KMS-11 (cell line): Measurements from ENCODE around the gene GTF2I.
"Not testable (repeated sequence)": the region's sequence is repeated elsewhere in the genome, so short reads cannot be mapped to it uniquely, and the experiment has no call there.

Experiments
- H2AFZ ChIP-seq: fragments of 200-600 bp; sonication (generic); 2 replicates; pipeline ENCODE4 v1.6.1; 2016; ENCODE audit warnings: antibody characterized with exemption, mixed run types, low read depth
- H3K27ac ChIP-seq: fragments of 200-600 bp; sonication (generic); 2 replicates; pipeline ENCODE4 v1.6.1; 2016; ENCODE audit warnings: mild to moderate bottlenecking, mixed run types
- H3K27me3 ChIP-seq: fragments of 200-600 bp; sonication (generic); 2 replicates; pipeline ENCODE4 v1.6.1; 2017; ENCODE audit warnings: mild to moderate bottlenecking, low read depth, mixed run types, moderate library complexity; ENCODE audit not compliant: insufficient read depth
- H3K36me3 ChIP-seq: fragments of 200-600 bp; sonication (generic); 2 replicates; pipeline ENCODE4 v1.6.1; 2017; ENCODE audit warnings: mild to moderate bottlenecking, mixed run types; ENCODE audit not compliant: insufficient read depth
- H3K4me1 ChIP-seq: fragments of 200-600 bp; sonication (generic); 2 replicates; pipeline ENCODE4 v1.6.1; 2016; ENCODE audit warnings: mild to moderate bottlenecking, low read depth, mixed run types; ENCODE audit not compliant: poor library complexity, severe bottlenecking
- H3K4me2 ChIP-seq: fragments of 200-600 bp; sonication (generic); 2 replicates; pipeline ENCODE4 v1.7.0; 2016; ENCODE audit warnings: mild to moderate bottlenecking, mixed run types
- H3K4me3 ChIP-seq: fragments of 200-600 bp; sonication (generic); IDR thresholded peaks from 2 replicates; pipeline ENCODE4 v1.6.1; 2017; ENCODE audit warnings: low read depth, low read length, mixed read lengths; ENCODE audit not compliant: insufficient read depth
- H3K79me2 ChIP-seq: fragments of 200-600 bp; sonication (generic); 2 replicates; pipeline ENCODE4 v1.6.1; 2016; ENCODE audit warnings: low read depth, mixed run types; ENCODE audit not compliant: insufficient read depth
- H3K9ac ChIP-seq: fragments of 200-600 bp; sonication (generic); 2 replicates; pipeline ENCODE4 v1.6.1; 2016; ENCODE audit warnings: mild to moderate bottlenecking, mixed run types
- H4K20me1 ChIP-seq: fragments of 200-600 bp; sonication (generic); 2 replicates; pipeline ENCODE4 v1.6.1; 2016; ENCODE audit warnings: mild to moderate bottlenecking, mixed run types; ENCODE audit not compliant: insufficient read depth
- TF ChIP-seq, protein P1 (sequence below): fragments of 200-600 bp; sonication (generic); conservative IDR thresholded peaks from 2 replicates; pipeline ENCODE4 v1.6.1; 2017; ENCODE audit warnings: low read depth, mild to moderate bottlenecking, antibody characterized with exemption, low read length, moderate library complexity, mixed read lengths

The GTF2I gene

GRCh38 chr7:74684473-74684872, 27.0 kb downstream of the GTF2I start:
- peaks cover 4% of the 10 kb centered on the region; the same call in 1 of the 2 replicates for H3K36me3 ChIP-seq
- TF ChIP-seq, protein P1, sequence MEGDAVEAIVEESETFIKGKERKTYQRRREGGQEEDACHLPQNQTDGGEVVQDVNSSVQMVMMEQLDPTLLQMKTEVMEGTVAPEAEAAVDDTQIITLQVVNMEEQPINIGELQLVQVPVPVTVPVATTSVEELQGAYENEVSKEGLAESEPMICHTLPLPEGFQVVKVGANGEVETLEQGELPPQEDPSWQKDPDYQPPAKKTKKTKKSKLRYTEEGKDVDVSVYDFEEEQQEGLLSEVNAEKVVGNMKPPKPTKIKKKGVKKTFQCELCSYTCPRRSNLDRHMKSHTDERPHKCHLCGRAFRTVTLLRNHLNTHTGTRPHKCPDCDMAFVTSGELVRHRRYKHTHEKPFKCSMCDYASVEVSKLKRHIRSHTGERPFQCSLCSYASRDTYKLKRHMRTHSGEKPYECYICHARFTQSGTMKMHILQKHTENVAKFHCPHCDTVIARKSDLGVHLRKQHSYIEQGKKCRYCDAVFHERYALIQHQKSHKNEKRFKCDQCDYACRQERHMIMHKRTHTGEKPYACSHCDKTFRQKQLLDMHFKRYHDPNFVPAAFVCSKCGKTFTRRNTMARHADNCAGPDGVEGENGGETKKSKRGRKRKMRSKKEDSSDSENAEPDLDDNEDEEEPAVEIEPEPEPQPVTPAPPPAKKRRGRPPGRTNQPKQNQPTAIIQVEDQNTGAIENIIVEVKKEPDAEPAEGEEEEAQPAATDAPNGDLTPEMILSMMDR: no peak
- H2AFZ ChIP-seq: no peak overlapping the region
- peaks cover 12% of the 10 kb centered on the region for H3K4me1 ChIP-seq
- peaks cover 16% of the 10 kb centered on the region for H4K20me1 ChIP-seq
- H3K27ac ChIP-seq: no peak overlapping the region
- no peaks in the 10 kb centered on the region for H3K27me3 ChIP-seq
- no peak overlapping the region for H3K4me3 ChIP-seq
- H3K9ac ChIP-seq: no peak overlapping the region
- H3K79me2 ChIP-seq: peaks cover 97% of the 10 kb centered on the region
- H3K4me2 ChIP-seq: no peak overlapping the region

DNA sequence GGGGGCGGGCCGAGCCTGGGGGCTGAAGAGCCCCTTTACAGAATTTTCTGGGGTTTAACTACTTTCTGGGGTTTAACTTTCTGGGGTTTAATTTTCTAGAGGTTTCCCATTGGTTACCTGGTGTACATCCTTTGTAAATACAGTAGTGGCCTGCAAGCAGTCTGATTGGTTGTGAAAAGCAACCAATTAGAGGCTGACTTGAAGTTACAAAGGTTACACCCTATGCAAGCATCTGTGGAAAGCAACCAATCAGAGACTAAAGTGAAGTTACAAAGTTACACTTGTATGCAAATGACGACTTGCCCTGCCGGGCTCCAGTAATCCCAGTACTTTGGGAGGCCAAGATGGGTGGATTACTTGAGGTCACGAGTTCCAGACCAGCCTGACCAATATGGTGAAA, 27.4 kb downstream of the GTF2I start:
- no peak overlapping the region for H2AFZ ChIP-seq
- H3K27ac ChIP-seq: no peak overlapping the region
- peaks cover 16% of the 10 kb centered on the region for H4K20me1 ChIP-seq
- H3K36me3 ChIP-seq: peaks cover 4% of the 10 kb centered on the region; the same call in 1 of the 2 replicates
- H3K4me1 ChIP-seq: peaks cover 12% of the 10 kb centered on the region
- TF ChIP-seq, protein P1: no peak
- no peak overlapping the region for H3K4me3 ChIP-seq
- no peaks in the 10 kb centered on the region for H3K27me3 ChIP-seq
- peaks cover 98% of the 10 kb centered on the region for H3K79me2 ChIP-seq
- no peak overlapping the region for H3K4me2 ChIP-seq
- no peak overlapping the region for H3K9ac ChIP-seq

DNA sequence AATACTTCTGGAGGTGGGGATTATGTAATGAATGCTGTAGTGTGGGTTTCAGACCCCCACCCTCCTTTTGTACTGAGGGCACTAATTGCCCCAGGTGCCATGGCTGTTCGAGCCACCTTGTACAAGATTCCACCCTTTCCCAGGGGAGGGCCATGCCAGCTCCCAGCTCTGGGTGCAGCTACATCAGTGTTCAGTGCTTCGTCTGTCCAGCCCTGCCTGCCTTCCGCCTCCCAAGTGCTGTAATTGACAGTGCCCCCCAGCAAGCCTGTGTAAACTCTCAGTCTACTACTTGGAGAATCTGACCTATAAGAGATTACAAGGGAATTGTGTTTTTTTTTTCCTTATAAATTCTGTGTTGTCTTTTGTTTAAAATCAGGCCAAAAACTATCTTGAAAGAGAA, 33.0 kb downstream of the GTF2I start:
- peaks cover 35% of the 10 kb centered on the region; the same call in 1 of the 2 replicates for H3K36me3 ChIP-seq
- H3K27ac ChIP-seq: no peak overlapping the region
- H2AFZ ChIP-seq: no peak overlapping the region
- no peak overlapping the region for H3K9ac ChIP-seq
- H3K27me3 ChIP-seq: no peaks in the 10 kb centered on the region
- peaks cover 15% of the 10 kb centered on the region; the same call in 1 of the 2 replicates for H4K20me1 ChIP-seq
- peaks cover 85% of the 10 kb centered on the region for H3K79me2 ChIP-seq
- TF ChIP-seq, protein P1: no peak
- H3K4me1 ChIP-seq: peaks cover under 1% of the 10 kb centered on the region
- H3K4me2 ChIP-seq: no peak overlapping the region
- no peak overlapping the region for H3K4me3 ChIP-seq

GRCh38 chr7:74704419-74704818, 46.9 kb downstream of the GTF2I start:
- not testable (repeated sequence) for H4K20me1 ChIP-seq, H2AFZ ChIP-seq, H3K4me1 ChIP-seq, H3K4me2 ChIP-seq, H3K4me3 ChIP-seq, H3K9ac ChIP-seq, H3K27ac ChIP-seq, H3K79me2 ChIP-seq, H3K27me3 ChIP-seq
- peaks cover 40% of the 10 kb centered on the region; the same call in 1 of the 2 replicates for H3K36me3 ChIP-seq

DNA sequence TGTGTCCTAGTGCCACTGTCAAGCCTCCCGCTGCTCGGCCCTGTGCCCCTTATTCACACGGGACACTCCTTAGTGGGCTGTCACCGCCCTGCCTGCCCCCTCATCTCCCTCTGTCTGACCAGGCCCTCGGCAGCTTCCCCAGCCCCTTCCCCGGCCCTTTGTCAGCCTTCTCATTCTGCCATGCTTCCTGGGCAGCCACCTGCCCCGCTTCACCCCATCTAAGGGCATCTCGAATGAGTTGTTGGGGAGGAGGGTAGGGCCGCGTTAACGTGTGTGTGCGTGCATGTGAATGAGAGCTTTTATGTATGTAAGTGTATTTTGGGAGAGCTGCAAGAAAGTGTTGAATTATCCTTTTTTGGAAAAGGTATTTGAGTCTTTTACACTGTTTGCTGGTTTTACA, 49.7 kb downstream of the GTF2I start:
- H2AFZ ChIP-seq: no peak overlapping the region
- H3K4me1 ChIP-seq: no peaks in the 10 kb centered on the region
- peaks cover 5% of the 10 kb centered on the region; the same call in 1 of the 2 replicates for H3K79me2 ChIP-seq
- H3K9ac ChIP-seq: no peak overlapping the region
- H3K4me3 ChIP-seq: no peak overlapping the region
- no peaks in the 10 kb centered on the region for H3K27me3 ChIP-seq
- no peak overlapping the region for H3K27ac ChIP-seq
- H3K4me2 ChIP-seq: no peak overlapping the region
- H3K36me3 ChIP-seq: peaks cover 38% of the 10 kb centered on the region; the same call in 1 of the 2 replicates
- TF ChIP-seq, protein P1: no peak
- H4K20me1 ChIP-seq: no peaks in the 10 kb centered on the region
